Measurements from ENCODE around the gene TAPBP.

Gene TAPBP

GRCh38 chr6:33295621-33296369, 18.1 kb downstream of the TAPBP start:
- no peak for DNase-seq (ENCODE audit: low read depth)
- no peak overlapping the region for H3K4me3 ChIP-seq (replicated peaks; ENCODE audit: low read depth, low read length)
- TF ChIP-seq, protein P1, sequence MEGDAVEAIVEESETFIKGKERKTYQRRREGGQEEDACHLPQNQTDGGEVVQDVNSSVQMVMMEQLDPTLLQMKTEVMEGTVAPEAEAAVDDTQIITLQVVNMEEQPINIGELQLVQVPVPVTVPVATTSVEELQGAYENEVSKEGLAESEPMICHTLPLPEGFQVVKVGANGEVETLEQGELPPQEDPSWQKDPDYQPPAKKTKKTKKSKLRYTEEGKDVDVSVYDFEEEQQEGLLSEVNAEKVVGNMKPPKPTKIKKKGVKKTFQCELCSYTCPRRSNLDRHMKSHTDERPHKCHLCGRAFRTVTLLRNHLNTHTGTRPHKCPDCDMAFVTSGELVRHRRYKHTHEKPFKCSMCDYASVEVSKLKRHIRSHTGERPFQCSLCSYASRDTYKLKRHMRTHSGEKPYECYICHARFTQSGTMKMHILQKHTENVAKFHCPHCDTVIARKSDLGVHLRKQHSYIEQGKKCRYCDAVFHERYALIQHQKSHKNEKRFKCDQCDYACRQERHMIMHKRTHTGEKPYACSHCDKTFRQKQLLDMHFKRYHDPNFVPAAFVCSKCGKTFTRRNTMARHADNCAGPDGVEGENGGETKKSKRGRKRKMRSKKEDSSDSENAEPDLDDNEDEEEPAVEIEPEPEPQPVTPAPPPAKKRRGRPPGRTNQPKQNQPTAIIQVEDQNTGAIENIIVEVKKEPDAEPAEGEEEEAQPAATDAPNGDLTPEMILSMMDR (IDR thresholded peaks at IDR 0.05; ENCODE audit: low read length, missing control alignments), result no peak

DNA sequence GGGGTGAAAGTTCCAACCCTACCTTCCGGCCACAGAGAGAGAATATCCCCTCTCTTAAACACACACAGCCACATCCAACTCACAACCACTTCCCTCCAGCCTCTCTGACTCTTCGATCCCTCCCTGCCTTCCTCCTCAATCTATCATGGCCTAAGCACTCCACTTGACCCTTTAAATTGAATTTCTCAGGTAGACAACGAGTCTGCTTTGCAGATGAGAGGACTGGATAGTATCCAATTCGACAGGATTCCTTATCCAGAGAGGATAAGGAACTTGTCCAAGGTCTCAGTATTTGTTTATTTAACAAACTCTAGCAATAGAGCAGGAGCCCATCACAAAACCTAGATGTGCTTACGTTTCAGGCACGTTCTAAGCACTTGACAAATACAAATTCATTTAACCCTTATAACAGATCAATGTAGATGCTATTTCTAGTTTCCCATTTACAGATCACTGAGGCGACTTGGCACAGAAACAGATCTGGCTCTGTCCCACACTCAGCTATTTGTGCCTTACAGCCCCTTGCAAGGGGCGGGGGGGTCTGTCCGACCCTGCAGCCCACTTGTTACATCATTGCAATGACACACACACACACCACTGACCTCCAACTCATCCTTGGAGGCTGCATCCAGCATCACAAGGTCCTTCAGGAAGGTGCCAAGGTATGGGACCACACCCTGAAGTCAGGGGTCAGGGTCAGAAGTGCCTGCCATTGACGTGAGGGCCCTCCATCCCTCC, 19.6 kb downstream of the TAPBP start:
- no peak for DNase-seq (ENCODE audit: low read depth)
- TF ChIP-seq, protein P1 (IDR thresholded peaks at IDR 0.05; ENCODE audit: low read length, missing control alignments), result no peak
- H3K4me3 ChIP-seq (replicated peaks; ENCODE audit: low read depth, low read length), result no peak overlapping the region

DNA sequence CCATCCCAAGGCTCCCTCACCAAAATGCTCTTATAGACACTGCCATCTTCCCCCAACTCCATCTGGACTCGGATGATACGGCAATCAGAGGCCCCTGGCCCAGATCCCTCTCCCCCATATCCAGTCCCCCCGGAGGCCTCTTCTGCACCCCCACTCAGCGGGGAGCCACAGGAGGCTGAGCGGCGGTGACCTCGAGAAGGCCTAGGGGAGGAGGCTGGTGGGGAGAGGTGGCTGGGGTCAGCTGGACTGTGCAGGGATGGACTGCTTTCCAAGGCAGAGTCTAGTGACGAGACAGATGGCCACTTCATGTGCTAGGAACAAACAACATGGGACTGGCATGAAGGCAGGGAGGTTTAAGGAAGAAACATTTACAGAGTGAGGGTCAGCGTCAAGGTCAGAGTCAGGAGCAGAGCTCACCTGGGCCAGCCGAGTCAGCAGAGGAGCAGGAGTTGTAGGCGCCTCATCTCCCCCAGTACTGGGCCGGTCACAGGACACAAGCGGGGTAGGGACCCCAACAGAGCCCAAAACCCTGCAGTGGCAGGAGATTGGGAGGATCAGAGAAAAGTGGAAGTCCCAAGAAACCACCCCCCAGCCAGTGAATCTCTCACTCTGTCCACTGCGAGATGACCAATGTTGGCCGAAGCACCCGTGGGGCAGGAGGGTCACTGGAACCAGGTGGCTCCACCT, 20.7 kb downstream of the TAPBP start:
- TF ChIP-seq, protein P1 (IDR thresholded peaks at IDR 0.05; ENCODE audit: low read length, missing control alignments), result no peak
- no peak overlapping the region for H3K4me3 ChIP-seq (replicated peaks; ENCODE audit: low read depth, low read length)
- no peak for DNase-seq (ENCODE audit: low read depth)

GRCh38 chr6:33290459-33290858, 23.4 kb downstream of the TAPBP start:
- no peak for DNase-seq (ENCODE audit: low read depth)
- TF ChIP-seq, protein P1 (IDR thresholded peaks at IDR 0.05; ENCODE audit: low read length, missing control alignments), result no peak
- H3K4me3 ChIP-seq (replicated peaks; ENCODE audit: low read depth, low read length), result peak overlapping the region; percentile 80

DNA sequence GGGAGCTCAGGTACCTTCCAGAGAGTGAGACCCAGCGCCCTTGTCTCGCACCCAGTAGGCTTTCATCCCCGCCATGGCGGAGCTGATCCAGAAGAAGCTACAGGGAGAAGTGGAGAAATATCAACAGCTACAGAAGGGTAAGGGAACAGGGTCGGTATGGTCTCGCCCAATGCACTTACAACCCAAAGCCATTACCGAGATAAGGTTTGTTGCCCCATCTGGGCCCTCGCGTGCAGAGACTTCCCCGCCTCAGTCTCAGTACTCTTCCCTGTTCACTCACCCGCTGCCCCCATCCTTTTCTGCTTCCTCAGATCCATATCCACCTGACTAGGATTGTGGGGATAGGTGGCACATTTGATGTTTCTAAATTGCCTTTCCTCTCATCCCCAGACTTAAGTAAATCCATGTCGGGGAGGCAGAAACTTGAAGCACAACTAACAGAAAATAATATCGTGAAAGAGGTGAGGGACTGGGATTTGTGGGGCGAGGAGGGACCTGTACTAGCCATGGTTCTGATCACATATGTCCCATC, 24.0 kb downstream of the TAPBP start:
- no peak for DNase-seq (ENCODE audit: low read depth)
- peak overlapping the region; percentile 80 for H3K4me3 ChIP-seq (replicated peaks; ENCODE audit: low read depth, low read length)
- TF ChIP-seq, protein P1 (IDR thresholded peaks at IDR 0.05; ENCODE audit: low read length, missing control alignments), result no peak

GRCh38 chr6:33288921-33289783, 24.7 kb downstream of the TAPBP start, which contains the start of the genes PFDN6 and WDR46:
PFDN6 (plus strand) TSS chr6:33289601; CDS start chr6:33289857, 256 bp downstream.
WDR46 (minus strand) TSS chr6:33289239; CDS start chr6:33289170, 69 bp downstream.
- DNase-seq (ENCODE audit: low read depth), result peak; percentile 90
- peak within 1 kb of the TSS; percentile 80 for H3K4me3 ChIP-seq (replicated peaks; ENCODE audit: low read depth, low read length)
- TF ChIP-seq, protein P1 (IDR thresholded peaks at IDR 0.05; ENCODE audit: low read length, missing control alignments), result no peak
